GM18498 (cell line): ENCODE results near the gene GREB1L.

ENCODE experiments used
- ATAC-seq: cut with Tn5 transposase; IDR thresholded peaks from one replicate; pipeline ENCODE4 v1.9.1; 2021; ENCODE audit warnings: mild to moderate bottlenecking, moderate library complexity; ENCODE audit not compliant: unreplicated experiment

Gene GREB1L

DNA sequence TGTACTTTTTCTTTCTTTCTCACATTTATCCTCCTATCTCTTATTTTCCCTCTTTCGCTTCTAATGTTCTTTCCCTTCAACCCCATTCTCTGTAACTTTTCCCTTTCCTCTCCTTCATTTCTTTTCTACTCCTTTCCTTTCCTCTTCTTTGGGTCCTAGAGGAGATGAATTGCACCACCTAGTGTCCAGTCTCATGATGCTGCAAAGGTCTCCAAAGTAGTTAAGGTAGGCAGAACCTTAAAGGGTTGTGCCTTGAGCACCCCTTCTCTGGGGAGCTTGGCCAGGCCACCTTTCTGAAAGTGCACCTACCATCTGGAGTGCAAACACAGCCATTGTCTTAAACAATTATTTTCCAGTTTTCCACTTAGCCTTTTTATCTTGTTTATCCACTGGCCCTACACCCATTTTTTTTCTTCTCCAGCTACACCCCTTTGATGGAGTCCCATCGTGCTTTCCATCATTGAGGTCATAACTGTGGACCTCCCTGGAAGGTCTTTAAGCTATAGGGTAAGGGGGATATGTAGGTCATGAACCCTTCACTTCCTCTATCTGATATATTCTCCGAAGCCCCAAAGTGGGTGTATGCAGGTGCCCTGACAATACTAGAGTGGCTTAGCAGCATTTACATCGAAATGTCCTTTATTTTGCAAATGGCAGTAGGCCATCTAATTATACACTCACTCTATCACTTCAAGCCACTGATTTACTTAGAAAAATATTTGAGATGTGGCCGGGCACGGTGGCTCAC lies 202.6 kb downstream of the GREB1L start:
- no peak for ATAC-seq

DNA sequence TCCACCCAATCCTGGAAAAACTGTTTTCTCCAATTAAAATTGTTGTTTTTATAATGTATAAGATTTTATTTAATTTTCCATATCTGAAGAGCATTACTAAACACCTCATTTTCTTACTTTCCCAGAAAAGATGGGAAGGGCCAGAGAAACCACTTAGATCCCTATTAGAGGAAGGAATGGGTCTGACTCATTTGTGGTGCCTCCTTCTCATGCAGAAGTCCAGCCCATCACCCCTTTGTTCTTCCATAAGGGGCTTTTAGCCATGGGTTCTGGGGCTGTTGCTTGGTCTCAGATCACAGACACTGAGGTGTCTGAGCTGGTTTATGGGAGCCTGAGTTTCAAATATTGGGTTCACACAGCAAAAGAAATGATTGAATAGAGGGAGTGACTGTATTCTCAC lies 206.3 kb downstream of the GREB1L start:
- ATAC-seq: no peak

DNA sequence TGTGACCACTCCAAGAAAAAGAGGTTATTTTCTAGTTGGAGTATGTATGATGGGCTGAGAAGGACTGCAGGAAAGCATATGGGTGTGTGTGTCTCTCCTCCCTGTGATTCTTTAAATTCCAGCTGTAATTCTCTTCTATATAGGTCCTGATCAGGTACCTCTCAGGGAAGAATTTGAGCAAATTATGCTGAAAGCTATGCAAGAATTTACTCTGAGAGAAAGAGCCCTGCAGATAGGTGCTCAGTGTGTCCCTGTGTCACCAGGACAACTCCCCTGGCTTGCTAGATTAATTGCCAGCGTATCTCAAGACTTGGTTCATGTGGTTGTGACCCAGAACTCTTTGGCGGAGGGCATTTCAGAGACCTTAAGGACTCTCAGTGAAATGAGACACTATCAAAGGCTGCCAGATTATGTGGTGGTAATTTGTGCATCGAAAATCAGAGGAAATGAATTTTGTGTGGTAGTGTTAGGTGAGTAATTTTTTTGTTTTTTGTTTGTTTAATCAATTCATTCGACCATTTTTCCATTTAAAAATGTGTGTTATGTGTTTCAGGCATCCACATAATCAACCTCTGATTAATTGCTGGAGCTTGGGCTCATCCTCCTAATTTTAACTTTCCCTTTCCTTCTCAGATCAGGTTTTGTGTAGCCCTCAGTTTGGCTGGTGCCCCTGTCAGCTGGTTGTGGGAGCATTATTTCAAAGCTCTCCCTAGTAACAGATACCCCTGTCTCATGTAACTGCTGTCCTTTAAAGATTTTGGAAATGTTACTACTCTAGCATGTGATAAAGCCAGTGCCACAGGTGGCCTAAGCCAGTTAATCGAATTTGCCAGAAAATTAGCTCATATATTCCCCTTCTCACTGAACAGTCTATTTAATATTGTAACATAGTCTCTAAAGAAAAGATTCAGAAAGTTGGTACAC lies 207.6 kb downstream of the GREB1L start:
- ATAC-seq: no peak

DNA sequence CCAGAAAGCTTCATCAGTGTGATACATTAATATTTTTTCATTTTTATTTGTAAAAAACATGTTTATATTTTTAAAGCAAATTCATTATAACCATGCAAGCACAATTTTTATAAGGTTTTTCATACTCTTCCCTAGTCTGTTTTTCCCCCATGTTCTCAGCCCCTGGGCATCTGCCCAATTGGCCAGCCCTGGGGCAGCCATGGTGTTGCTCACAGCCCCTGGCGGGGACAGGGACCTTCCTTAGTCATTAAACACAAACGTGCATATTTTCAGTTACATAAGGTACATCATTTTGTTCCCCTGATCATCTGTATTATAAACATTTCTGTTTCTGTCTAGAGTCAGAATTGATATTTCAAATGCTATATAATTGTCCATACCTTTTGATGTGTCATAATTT lies 208.5 kb downstream of the GREB1L start:
- ATAC-seq: no peak

DNA sequence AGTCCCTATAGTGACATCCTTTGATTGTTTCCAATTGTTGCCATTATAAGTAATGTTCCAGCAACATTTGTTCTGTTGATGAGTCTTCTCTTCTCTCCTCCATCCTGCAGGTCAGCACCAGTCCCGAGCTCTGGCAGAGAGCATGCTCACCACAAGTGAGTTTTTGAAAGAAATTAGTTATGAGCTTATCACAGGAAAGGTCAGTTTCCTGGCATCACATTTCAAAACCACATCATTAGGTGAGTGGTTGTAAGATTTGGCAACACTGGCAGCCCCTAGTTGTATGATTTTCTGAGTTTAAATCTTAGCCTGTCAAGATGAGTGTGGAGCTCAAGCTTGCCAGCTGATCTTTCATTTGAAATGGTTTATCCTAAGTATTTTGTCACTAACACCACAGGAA lies 208.9 kb downstream of the GREB1L start:
- no peak for ATAC-seq

DNA sequence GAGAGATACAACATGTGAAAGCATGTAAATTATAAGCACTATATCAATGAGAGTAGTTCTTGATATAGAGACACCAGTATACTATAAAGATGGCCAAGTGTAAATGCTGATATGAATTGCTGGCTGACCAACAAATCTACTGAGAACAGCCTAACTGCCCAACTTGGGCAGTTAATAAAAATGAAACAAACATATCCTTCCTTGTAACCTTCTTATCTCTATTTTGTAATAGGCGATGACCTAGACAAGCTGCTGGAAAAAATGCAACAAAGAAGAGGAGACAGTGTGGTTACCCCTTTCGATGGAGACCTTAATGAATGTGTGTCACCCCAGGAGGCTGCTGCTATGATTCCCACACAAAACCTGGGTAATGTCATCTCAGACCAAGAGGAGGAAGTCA lies 209.8 kb downstream of the GREB1L start:
- ATAC-seq: no peak

DNA sequence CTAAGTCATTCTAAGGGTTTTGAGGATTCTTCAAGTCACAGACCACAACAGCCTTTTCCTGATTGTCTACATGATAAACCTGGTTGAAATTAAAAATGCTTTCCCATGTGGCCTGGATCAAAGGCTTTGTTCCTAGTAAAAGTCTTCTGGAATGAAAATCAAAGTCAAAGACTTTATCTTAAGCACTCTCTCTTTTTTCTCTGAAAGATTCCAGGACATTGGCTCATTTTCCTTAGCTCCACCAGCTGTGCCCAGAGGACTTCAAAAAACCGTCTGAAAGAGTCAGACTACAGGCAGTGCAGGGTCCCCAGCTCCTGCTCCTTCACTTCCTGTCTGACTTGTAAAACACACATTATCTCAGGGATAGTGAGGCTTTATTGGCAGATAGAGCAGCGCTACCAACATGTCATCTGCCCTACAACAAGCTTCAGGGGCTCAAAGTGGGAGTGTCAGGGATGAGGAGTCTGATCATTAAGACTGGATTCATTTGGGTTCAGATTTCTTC lies 210.3 kb downstream of the GREB1L start:
- ATAC-seq: no peak

DNA sequence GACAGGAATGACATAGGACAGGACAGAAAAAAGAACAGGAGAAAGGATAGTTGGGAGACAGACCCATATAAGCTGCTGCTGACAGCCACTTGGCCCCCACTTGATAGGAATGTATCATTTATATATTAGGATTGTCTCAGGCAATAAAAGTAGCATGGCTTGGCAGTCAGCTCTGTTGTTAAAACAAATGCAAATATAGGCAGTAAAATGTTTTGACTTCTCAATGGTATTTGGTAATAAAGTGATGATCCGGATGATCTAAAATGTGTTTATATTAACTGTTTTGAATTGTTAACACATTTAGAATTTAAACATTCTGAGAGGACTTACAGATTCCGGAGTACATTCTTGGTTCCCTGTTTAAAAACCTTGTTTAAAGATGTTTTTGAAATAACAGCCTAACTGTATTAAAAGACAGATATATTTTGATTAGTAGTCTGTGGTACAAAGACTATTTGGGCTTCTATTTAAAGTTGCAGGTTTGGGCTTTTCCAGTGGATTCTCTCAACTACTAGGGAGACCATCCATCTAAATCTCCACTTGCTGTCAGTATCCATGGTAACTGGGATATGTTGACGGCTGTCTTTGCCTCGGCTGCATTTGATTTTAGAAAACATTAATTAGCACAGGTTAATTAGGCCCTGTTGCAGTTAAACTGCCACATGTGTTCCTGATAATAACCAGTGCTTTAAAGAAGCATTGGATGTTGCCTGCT lies 210.9 kb downstream of the GREB1L start:
- ATAC-seq: no peak

DNA sequence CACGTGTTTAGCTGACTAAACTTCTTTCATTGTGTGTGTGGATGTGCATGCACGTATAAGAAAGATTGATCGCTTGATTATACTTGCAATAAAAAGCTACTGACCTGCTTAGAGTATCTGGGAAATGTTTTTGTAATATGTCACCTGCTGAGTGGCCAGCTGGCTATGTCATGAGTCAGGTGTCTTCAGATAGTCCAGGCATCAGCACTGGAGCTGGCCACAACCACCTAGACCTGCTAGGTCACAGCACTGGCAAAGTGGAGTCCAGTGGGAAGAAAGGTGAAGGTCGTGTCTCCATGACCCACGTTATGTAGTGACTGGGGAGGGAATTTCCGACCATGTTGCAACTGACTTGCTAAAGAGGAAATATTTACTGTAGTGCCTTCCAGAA lies 211.5 kb downstream of the GREB1L start:
- no peak for ATAC-seq

DNA sequence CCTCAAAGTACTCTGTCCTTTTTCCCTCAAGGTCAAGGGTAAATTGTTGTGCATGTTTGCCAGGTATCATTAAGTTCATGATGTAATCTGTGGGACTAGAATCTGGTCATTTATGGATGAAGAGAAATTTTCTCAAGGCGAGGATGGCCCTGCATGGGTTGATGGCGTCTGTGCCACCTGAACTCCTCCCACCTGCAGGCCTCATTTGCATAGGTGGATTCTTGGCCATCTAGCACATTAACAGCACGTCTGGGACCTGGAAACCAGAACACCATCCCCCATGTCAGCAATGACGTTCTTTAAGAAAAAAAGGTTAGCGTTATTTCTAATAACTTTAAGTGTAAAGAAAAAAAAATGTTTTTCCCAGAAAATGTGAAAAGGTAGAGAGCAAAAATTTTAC lies 212.7 kb downstream of the GREB1L start:
- no peak for ATAC-seq

DNA sequence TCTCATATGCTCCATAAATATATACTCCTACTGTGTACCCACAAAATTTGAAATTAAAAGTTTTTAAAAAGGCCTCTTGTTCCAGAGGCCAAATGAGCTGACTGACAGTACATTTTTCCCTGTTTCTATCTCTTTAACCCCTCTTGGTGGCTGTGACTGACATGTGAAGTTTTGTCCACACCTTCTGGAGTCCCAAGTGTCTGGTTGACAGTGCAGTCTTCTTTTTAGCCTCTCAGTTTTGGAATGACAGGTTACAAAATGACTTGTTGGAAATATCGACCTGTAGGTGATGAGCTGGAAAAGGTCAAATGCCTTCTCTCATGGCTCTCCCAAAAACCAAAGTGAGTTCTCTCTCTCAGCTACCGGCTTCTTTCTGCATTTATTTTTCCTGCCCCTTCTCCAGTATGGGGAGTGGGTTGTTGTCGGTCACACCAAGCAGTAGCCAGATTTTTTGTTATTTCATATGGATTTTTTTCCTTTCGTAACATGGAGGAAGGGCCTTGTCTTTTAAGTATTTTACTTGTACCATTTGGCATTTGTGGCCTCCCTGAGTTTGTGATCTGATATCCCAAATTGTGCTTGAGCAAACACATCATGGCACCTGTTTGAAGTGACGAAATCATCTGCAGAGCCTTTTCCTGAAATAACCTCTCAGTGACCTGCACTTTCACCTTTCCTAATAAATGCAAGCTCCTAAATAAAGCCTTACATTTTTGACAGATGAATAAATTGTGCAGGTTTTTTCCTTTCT lies 214.6 kb downstream of the GREB1L start:
- ATAC-seq: no peak

DNA sequence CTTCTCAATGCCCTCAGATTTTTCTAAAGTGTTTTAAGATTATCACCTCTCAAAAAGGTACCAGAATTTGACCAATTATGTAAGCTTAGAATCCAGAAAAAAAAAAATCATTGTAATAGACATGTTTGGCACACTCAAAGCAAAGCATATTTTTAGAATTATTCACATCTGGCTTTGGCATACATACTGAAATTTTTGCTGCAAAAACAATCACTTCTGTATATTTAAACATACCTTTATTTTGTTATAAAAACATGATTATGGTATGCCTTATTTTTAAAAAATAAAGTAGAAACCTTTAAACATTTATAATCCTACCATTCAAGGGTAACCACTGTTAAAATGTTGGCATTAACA lies 215.1 kb downstream of the GREB1L start:
- ATAC-seq: no peak

DNA sequence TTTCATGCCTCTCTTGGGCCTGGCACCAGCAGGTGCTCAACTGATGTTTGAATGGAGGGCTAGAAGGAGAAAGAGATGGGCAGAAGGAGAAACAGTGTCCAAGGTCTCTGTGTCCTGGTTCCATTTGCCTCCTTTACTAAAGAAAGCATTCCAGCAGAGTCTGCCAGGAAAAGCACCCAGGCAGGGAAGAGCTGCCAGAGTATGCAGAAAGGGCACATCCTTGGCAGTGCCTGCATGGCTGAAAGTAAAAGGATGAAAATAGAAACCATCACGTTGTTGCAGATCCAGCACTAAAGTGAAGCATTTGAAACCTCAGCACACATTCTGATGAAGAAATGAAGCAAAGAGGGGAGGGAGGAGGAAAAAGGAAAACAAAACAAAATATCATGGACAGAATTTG lies 216.3 kb downstream of the GREB1L start:
- ATAC-seq: no peak

DNA sequence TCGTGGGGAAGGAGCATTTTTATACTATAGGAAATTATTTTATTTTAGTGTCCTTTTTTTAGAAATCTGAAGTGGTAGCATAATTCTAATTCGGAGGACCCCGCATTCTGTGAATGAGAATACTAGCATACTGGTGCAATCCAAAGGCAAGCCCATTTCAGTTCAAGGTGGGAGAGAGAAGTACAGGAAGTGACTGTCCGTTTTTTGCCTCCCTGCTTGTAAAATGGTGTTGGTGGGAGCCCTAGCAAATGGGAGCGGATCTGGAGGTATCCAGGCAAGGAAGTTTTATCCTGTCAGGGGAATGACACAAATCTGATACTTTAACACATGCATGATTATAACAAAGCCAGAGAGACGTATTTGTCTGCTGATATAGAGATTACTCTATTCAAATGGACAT lies 216.8 kb downstream of the GREB1L start:
- ATAC-seq: no peak

DNA sequence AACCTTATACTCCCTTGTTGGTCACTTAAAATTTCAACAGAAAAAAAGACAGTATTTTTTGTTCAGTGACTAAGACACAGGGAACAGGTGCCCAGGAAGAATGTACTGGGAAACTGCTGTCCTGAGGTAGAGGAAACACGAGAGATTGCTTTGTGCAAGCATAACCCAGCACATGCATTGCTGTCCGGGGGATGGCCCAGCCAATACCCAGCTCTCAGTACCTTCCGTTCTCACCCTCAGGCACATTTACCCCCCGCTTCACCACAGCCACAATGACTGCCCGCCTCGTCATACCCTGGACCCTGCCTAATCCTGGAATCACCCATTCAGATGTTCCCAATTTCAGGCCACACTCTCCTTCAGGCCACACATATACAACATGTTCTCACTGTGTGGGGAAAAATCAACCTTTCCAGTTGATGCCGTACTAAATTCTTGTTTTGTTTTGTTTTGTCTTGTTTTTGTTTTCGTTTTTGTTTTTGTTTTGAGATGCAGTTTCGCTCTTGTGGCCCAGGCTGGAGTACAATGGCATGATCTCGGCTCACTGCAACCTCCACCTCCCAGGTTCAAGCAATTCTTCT lies 217.8 kb downstream of the GREB1L start:
- ATAC-seq: no peak

DNA sequence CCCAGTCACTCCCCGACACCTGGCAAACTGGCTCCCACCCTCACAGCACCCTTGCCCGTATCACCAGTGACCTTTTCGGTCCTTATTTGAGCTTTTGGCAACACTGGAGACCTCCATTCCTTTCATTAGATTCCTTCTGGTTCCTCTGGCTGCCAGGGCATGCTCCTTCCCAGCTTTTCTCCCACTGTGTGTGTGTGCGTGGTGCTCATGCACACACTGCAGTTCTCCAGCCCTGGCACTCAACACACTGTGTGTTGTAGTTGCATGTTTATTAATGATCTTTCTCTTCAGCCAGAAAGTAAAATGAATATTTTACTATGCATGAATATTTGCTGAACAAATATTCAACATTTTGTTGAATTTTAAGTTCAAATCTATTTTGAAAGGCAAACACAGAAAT lies 219.4 kb downstream of the GREB1L start:
- no peak for ATAC-seq

DNA sequence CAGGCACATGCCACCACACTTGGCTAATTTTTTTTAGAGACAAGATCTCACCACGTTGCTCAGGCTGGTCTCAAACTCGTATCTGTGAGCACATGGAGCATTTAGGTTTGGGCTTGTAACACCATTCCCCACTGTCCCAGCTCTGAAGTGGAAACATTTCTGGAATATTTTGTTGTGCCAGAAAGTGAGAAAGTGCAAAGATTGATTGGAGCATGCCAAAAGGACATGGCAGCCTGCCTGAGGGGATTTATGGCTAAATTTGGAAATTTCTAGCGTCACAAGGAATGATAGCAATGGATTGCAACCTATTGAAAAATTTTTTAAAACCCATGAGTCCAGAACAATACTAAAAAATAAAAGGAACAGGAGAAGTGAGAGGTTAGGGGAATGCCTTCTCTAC lies 221.7 kb downstream of the GREB1L start:
- ATAC-seq: no peak

DNA sequence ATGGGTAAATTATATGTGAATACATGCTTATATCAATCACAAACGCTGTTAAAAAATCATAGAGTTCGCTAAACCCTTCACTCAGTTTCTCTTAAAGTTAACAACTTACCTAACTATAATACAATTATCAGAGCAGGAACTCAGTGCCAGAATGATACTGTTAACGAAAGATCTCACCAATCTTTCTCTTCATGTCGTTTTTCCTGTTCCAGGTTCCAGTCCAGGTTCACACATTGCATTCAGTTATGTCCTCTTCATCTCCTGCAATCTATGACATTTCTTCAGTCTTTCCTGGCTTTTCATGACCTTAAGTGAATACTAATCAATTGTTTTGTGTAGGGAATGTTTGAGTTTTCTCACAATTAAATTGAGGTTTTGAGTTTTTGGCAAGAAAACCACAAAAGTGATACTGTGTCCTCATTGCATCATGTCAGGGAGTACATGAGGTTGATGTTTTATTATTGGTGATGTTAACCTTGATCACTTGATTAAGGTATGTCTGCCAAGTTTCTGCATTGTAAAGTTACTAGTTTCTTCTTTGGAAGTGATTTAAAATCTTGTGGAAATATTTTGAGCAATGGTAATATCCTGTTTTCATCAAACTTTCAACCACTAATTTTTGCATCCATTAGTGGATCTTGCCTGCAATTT lies 226.6 kb downstream of the GREB1L start:
- ATAC-seq: no peak

DNA sequence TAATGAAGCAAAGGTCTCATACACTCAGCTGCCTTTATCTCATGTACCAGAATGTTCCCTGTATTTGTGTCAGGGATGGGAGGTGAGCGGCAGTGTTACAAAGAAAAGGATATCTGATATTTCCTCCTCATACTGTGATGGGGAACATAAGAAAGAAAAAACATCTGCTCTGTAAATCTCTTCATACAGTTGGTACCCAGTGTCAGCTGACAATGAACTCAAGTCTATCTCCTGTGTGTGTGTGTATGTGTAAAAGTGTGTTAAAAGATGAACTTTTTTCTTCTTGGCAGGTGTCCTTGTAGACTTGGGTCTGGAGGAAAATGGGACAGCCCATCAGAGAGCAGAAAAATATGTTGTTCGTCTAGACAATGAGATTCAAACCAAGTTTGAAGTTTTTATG lies 230.7 kb downstream of the GREB1L start:
- ATAC-seq: no peak

DNA sequence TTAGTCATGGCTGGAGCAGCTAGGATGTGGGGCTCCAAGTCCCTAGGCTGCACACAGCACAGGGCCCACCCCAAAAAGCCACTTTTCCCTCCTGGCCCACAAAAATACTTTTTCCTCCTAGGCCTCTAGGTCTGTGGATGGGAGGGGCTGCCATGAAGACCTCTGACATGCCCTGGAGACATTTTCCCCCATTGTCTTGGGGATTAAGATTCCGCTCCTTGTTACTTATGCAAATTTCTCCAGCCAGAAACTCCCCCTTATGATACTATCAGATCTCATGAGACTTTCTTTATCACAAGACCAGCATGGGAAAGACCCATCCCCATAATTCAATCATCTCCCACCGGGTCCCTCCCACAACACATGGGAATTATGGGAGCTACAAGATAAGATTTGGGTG lies 232.6 kb downstream of the GREB1L start:
- ATAC-seq: no peak
